C4-2B (cell line): ENCODE results near the gene PPP1R13B.

Experiments used
- H3K27ac ChIP-seq: fragments of 450-650 bp; 2 replicates; pipeline ENCODE4 v1.5.1; 2017
- ZFX ChIP-seq: fragments of 450-650 bp; IDR thresholded peaks from 2 replicates; pipeline ENCODE4 v1.6.1; 2017
- TF ChIP-seq, protein P1 (sequence below): fragments of 450-650 bp; conservative IDR thresholded peaks from 2 replicates; pipeline ENCODE4 v1.5.1; 2017; ENCODE audit warnings: mild to moderate bottlenecking

PPP1R13B gene

DNA sequence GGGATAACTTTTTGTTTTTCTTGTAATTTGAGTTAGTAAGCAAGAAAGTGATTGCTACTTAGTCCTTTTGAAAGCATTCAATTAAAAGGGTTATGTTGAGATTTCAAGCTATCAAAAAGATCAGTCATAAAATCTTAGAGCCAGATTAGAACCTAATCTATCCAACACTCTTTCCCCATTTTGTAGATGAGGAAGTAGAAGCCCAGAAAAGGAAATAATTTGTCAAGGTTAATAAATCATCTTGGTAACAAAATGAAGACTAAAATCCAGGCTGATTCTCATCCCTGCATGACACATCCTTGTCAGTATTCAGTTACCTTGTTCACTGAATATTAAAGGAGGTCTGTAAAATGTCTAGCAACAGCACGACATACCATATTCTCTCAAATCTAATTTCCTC is 26.5 kb downstream of the PPP1R13B start:
- no peak overlapping the region for H3K27ac ChIP-seq
- no peak for TF ChIP-seq ZFX
- TF ChIP-seq, protein P1, sequence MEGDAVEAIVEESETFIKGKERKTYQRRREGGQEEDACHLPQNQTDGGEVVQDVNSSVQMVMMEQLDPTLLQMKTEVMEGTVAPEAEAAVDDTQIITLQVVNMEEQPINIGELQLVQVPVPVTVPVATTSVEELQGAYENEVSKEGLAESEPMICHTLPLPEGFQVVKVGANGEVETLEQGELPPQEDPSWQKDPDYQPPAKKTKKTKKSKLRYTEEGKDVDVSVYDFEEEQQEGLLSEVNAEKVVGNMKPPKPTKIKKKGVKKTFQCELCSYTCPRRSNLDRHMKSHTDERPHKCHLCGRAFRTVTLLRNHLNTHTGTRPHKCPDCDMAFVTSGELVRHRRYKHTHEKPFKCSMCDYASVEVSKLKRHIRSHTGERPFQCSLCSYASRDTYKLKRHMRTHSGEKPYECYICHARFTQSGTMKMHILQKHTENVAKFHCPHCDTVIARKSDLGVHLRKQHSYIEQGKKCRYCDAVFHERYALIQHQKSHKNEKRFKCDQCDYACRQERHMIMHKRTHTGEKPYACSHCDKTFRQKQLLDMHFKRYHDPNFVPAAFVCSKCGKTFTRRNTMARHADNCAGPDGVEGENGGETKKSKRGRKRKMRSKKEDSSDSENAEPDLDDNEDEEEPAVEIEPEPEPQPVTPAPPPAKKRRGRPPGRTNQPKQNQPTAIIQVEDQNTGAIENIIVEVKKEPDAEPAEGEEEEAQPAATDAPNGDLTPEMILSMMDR, result no peak

DNA sequence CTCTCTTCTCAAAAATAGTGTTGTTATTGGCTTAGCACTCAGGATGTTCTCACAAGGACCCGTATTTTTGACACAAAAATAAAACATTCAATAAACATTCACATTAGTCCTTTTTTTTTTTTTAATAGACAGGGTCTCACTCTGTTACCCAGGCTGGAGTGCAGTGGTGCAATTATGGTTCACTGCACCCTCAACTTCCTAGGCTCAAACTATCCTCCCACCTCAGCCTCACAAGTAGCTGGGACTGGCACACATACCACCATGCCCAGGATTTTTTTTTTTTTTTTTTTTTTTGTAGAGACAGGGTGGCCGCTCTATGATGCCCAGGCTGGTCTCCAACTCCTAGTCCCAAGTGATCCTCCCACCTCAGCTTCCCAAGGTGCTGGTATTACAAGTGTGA is 27.0 kb downstream of the PPP1R13B start:
- H3K27ac ChIP-seq, result no peak overlapping the region
- TF ChIP-seq, protein P1, result no peak
- no peak for TF ChIP-seq ZFX

DNA sequence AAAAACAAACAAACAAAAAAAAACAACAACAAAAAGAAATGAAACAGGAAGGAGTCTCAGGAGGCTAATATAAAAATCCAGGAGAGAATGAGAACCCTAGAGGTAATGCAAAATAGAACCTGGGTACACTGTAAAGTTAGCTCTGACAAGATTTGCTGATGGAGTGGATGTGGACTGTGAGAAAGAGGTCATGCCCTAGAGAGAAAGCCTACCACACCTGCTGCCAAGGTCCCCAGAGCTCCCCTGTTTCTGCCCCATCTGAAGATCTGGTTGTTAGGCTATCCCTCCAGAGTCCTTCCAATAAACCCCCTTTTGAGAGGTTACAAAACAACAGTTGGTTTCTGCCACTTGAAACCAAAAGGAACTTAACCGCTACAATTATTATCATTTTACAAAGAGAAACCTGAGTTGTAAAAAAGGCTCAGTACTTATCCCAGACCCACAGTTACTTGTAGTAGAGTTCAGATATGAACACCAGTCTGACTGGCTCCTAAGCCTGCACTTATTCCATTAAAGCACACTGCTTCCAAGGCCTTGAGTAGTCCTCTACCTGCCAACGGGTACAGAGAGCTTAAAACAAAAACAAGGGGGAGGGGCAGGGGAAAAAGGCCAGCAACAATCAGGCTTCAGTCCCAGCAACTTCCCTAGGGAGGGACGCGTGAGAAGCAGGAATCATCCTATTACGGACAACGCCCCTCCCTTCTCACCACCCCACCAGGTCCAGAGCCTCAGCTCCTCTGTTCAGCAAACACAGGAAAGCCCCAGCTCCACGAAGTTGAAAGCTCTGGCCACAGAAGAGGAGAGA is 27.7 kb downstream of the PPP1R13B start:
- TF ChIP-seq, protein P1, result no peak
- TF ChIP-seq ZFX, result no peak
- H3K27ac ChIP-seq, result no peak overlapping the region; the same call in 1 of the 2 replicates

DNA sequence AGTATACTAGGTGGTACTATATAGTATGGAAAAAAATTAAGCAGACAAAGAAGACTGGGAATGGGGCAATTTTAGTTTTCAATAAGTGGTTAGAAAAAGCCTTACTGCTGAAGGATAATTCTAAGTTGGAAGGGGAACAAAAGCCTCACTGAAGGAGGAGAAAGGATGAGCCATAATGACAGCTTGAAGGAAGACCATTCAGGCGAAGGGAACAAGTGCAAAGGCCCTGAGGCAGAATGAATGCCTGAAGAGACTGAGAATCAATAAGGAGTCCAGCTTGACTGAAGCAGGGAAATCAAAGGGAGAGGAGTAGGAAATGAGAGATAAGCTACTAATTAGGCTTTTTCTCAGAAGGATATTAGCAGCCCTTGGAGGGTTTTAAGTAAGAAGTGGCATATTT is 28.5 kb downstream of the PPP1R13B start:
- no peak overlapping the region; the same call in 1 of the 2 replicates for H3K27ac ChIP-seq
- TF ChIP-seq, protein P1, result no peak
- no peak for TF ChIP-seq ZFX

DNA sequence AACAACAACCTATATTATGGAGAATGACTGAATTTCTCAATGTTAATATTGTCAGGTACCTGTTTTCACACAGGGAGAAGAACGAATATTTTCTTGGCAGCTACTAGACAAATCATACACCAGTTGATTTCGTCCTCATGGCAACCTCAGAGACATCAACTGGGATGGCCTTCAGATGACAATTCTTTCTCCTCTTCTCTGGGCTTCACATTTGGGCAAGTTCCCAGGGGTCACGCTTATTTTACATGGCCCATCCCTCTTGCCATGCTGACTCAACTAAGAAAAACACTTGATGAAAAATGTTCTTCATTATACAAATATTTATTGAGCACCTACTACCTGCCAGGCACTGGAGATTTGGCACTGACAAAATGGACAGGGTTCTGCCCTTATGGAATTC is 29.0 kb downstream of the PPP1R13B start:
- H3K27ac ChIP-seq, result no peak overlapping the region
- TF ChIP-seq ZFX, result no peak
- TF ChIP-seq, protein P1, result no peak

DNA sequence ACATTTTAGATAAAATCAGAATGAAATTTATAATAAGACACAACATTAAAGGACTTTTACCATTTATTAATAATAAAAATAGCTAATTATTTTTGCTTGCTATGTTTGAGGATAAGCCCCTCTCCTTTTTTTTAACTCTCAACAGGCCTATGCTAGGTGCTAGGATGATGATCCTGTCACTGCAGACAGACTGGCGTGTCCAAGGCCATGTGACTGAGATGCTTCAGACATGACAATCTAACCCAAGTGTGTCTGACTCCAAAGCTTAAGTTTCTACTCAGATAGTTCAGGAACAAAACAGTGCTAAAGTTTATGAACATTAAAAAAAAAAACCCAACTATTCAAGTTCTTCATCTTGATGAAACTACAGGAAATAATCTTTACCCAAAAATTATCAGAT is 29.8 kb downstream of the PPP1R13B start:
- no peak overlapping the region for H3K27ac ChIP-seq
- TF ChIP-seq ZFX, result no peak
- TF ChIP-seq, protein P1, result no peak

DNA sequence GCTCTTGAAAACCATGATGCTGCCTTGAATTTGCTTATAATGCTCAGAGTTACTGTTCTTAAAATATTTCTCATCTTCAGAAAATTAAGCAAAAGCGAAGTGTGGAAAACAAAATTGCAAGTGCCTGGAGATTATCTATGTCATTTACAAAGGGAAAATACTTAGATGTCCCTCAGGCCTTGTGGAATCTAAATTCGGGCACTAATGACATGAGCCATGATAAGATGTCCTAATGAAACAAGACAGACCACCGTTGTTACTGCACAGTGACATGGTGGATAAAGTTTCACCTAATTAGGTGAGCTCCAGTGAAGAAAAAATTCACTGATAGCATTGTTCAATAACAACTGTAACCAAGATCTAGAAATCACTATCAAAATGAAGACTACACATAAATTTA is 30.4 kb downstream of the PPP1R13B start:
- TF ChIP-seq, protein P1, result no peak
- no peak overlapping the region for H3K27ac ChIP-seq
